Endothelial cell of umbilical vein (primary cell): ENCODE data around the gene TOP3A. TPM values are rescaled to one million over a fixed set of nuclear protein-coding genes. Genes with fewer than 3 reads are reported as not detected.

Source experiments
- BruUV-seq: library from RNA; stranded (reverse); fragments of 400-500 nt; replicated peaks from 2 replicates; lab custom pipeline; 2021; lab: Mats Ljungman, UMichigan
- CTCF ChIA-PET: fragments of 300-600, 350-600 bp; sonication (Branson Sonifier 250); formaldehyde crosslinking; loops from one replicate; lab custom pipeline; 2021; ENCODE audit warnings: antibody characterized with exemption, inconsistent platforms; lab: Charles Lee
- POLR2A ChIA-PET: fragments of 300-600, 350-600 bp; sonication (Branson Sonifier 250); formaldehyde crosslinking; loops from one replicate; lab custom pipeline; 2021; ENCODE audit warnings: antibody characterized with exemption, inconsistent platforms; lab: Charles Lee
- DNase-seq: peaks from one replicate; pipeline ENCODE4 v3.0.0-alpha.2; 2011; ENCODE audit warnings: low read depth, low spot score
- FAIRE-seq: peaks from 2 replicates; lab custom pipeline; 2011; peaks lifted over from hg19 to GRCh38; lab: Jason Lieb, UNC
- H2AFZ ChIP-seq: 2 replicates; pipeline ENCODE4 v1.6.0; 2012; ENCODE audit warnings: low read depth, low read length, control low read depth, inconsistent platforms
- H3K27ac ChIP-seq: 2 replicates; pipeline ENCODE4 v1.5.1; 2011; ENCODE audit warnings: low read depth, mild to moderate bottlenecking, control low read depth, low read length, moderate library complexity; ENCODE audit not compliant: insufficient read depth
- H3K27me3 ChIP-seq, 2 experiments: 2 replicates each; pipeline versions ENCODE4 v1.6.0 to v1.6.1; 2011; ENCODE audit warnings: low read length in 2 of 2, mixed read lengths in 1 of 2; ENCODE audit not compliant: control insufficient read depth in 2 of 2, insufficient read depth in 2 of 2
- H3K36me3 ChIP-seq, 2 experiments: 2 replicates in 1 of 2; 3 replicates in 1 of 2; pipeline ENCODE4 v1.5.1; 2011; ENCODE audit warnings: low read length in 2 of 2, mild to moderate bottlenecking in 1 of 2, moderate library complexity in 1 of 2; ENCODE audit not compliant: control insufficient read depth in 2 of 2, insufficient read depth in 2 of 2; ENCODE audit errors: extremely low read depth in 1 of 2
- H3K4me1 ChIP-seq: 3 replicates; pipeline ENCODE4 v1.5.1; 2011; ENCODE audit warnings: mild to moderate bottlenecking, low read length; ENCODE audit not compliant: control insufficient read depth, insufficient read depth; ENCODE audit errors: extremely low read depth
- H3K4me2 ChIP-seq: 2 replicates; pipeline ENCODE4 v1.6.1; 2011; ENCODE audit warnings: low read length, control low read depth, mixed read lengths; ENCODE audit not compliant: insufficient read depth
- H3K4me3 ChIP-seq, 3 experiments: fragments of 200-600 bp in 1 of 3; sonication (generic), shearing (Covaris generic) in 1 of 3; replicated peaks in 1 of 3; 2 replicates each; pipeline ENCODE4 v1.5.1; 2011 to 2016; ENCODE audit warnings: control low read depth in 3 of 3, low read length in 3 of 3, mild to moderate bottlenecking in 2 of 3, inconsistent platforms in 1 of 3, low read depth in 1 of 3, moderate library complexity in 1 of 3; ENCODE audit not compliant: insufficient read depth in 1 of 3
- H3K79me2 ChIP-seq: 2 replicates; pipeline ENCODE4 v1.6.0; 2012; ENCODE audit warnings: low read length, inconsistent platforms; ENCODE audit not compliant: control insufficient read depth, insufficient read depth
- H3K9ac ChIP-seq: replicated peaks from 2 replicates; pipeline ENCODE3; 2011; ENCODE audit warnings: low read length, control low read depth; ENCODE audit not compliant: insufficient read depth; ENCODE audit errors: extremely low read depth
- H3K9me1 ChIP-seq: replicated peaks from 3 replicates; pipeline ENCODE4 v1.6.0; 2011; ENCODE audit warnings: mild to moderate bottlenecking, low read length; ENCODE audit not compliant: control insufficient read depth, insufficient read depth; ENCODE audit errors: extremely low read depth
- H3K9me3 ChIP-seq: replicated peaks from 2 replicates; pipeline ENCODE4 v1.5.1; 2012; ENCODE audit warnings: low read length, inconsistent platforms; ENCODE audit not compliant: control insufficient read depth, insufficient read depth
- H4K20me1 ChIP-seq: replicated peaks from 2 replicates; pipeline ENCODE3; 2011; ENCODE audit warnings: mild to moderate bottlenecking, low read length; ENCODE audit not compliant: control insufficient read depth, insufficient read depth; ENCODE audit errors: extremely low read depth
- CTCF ChIP-seq, 2 donors: IDR thresholded peaks; 1 replicate in 1 of 2; 2 replicates in 1 of 2; pipeline ENCODE4 v1.5.1; 2011; ENCODE audit warnings: low read length in 2 of 2, mild to moderate bottlenecking in 2 of 2, moderate library complexity in 2 of 2, control low read depth in 1 of 2, inconsistent platforms in 1 of 2, low read depth in 1 of 2; ENCODE audit not compliant: insufficient read depth in 1 of 2; ENCODE audit errors: extremely low read depth in 1 of 2
- EZH2 ChIP-seq: IDR thresholded peaks from 2 replicates; pipeline ENCODE4 v1.6.1; 2012; ENCODE audit warnings: borderline replicate concordance, low read depth, mild to moderate bottlenecking, moderate library complexity, low read length, inconsistent platforms; ENCODE audit not compliant: severe bottlenecking
- FOS ChIP-seq: IDR thresholded peaks from 2 replicates; pipeline ENCODE4 v1.6.1; 2011; ENCODE audit warnings: mild to moderate bottlenecking, low read length, moderate library complexity, borderline replicate concordance; ENCODE audit not compliant: insufficient read depth
- GATA2 ChIP-seq: IDR thresholded peaks from 2 replicates; pipeline ENCODE4 v1.7.0; 2011; ENCODE audit warnings: low read depth, mild to moderate bottlenecking, moderate library complexity, mixed read lengths, low read length; ENCODE audit not compliant: insufficient read length, insufficient read depth
- JUN ChIP-seq: IDR thresholded peaks from 2 replicates; pipeline ENCODE4 v1.6.1; 2011; ENCODE audit warnings: borderline replicate concordance, low read depth; ENCODE audit not compliant: insufficient read length, insufficient read depth
- MAX ChIP-seq: IDR thresholded peaks from 2 replicates; pipeline ENCODE4 v1.6.1; 2011; ENCODE audit not compliant: insufficient read depth, insufficient read length
- MYC ChIP-seq: IDR thresholded peaks from one replicate; pipeline ENCODE4 v1.6.1; 2011; ENCODE audit warnings: mild to moderate bottlenecking, low read depth, low read length
- POLR2A ChIP-seq: IDR thresholded peaks from 2 replicates; pipeline ENCODE4 v1.6.1; 2012; ENCODE audit warnings: low read depth, mild to moderate bottlenecking, control low read depth, low read length
- POLR2AphosphoS5 ChIP-seq: IDR thresholded peaks from 2 replicates; pipeline ENCODE4 v1.6.1; 2012; ENCODE audit warnings: low read depth, mild to moderate bottlenecking, control low read depth, low read length, moderate library complexity; ENCODE audit not compliant: insufficient read depth
- dilution Hi-C: fragments of 300-500 bp; cut with MboI; formaldehyde crosslinking; loops from one replicate; pipeline ENCODE4 v1.15.0; 2019; ENCODE audit warnings: low sequenced_read_pairs; ENCODE audit not compliant: extremely low pct_ligation_motif_present
- intact Hi-C: fragments of 100-400 bp; cut with micrococcal nuclease; formaldehyde crosslinking; loops from one replicate; pipeline ENCODE4 v1.10.0; 2022
- polyA plus RNA-seq, 4 experiments: library from polyadenylated mRNA; depleted of rRNA in 3 of 4; stranded (reverse) in 3 of 4; unstranded in 1 of 4; fragments of >200 nt; gene quantifications; 2 replicates each; pipeline versions ENCODE4 v1.2.1 to v1.2.3, GENCODE V29; 2011 to 2012; ENCODE audit warnings: missing spikeins in 1 of 4
- total RNA-seq: library from RNA; stranded (reverse); gene quantifications from 2 replicates; pipeline ENCODE4 v1.2.3, GENCODE V29; 2021

Gene TOP3A
- total and polyA plus RNA-seq, 2 donors (not counting 3 experiments of a cell fraction or from before 2014, with no cell fraction given) = 20.4 to 53.1 TPM

GRCh38 chr17:18280766-18281371 is 33.9 kb downstream of the TOP3A start:
- no peaks in the 10 kb centered on the region for H3K79me2 ChIP-seq
- H3K9ac ChIP-seq = no peak overlapping the region
- no peak overlapping the region for H2AFZ ChIP-seq
- no TSS peak for BruUV-seq
- no peaks in the 10 kb centered on the region for H3K9me3 ChIP-seq
- H3K27me3 ChIP-seq = no peaks in the 10 kb centered on the region
- intact Hi-C loops = no loop called here
- H3K4me2 ChIP-seq = no peak overlapping the region
- no peak overlapping the region for H3K27ac ChIP-seq
- H4K20me1 ChIP-seq = no peaks in the 10 kb centered on the region
- no peaks in the 10 kb centered on the region for H3K9me1 ChIP-seq
- H3K4me1 ChIP-seq = no peaks in the 10 kb centered on the region
- peaks cover 34 to 53% of the 10 kb centered on the region in 2 experiments for H3K36me3 ChIP-seq
- dilution Hi-C loops = no loop called here
- CTCF ChIA-PET = no interaction called here
- H3K4me3 ChIP-seq = no peak overlapping the region
- TF ChIP-seq MYC (no peak), GATA2 (no peak), FOS (no peak), POLR2A (no peak), POLR2AphosphoS5 (no peak), CTCF (IDR thresholded peaks at IDR 0.05; ENCODE audit: extremely low read depth in 1 of 2, insufficient read depth in 1 of 2, low read depth in 1 of 2, low read length in 2 of 2) (no peak), MAX (no peak), JUN (no peak), EZH2 (no peak)
- no peak for FAIRE-seq
- POLR2A ChIA-PET = no interaction called here
- DNase-seq = no peak
